DMS53 treated with DMSO at 0.1 percent for 48 hours (cell line): ENCODE measurements around the gene ACOT11.

Source experiments
- DNase-seq: peaks from one replicate; lab custom pipeline; 2025; ENCODE audit not compliant: unreplicated experiment; lab: John Stamatoyannopoulos, UW

The ACOT11 gene

DNA sequence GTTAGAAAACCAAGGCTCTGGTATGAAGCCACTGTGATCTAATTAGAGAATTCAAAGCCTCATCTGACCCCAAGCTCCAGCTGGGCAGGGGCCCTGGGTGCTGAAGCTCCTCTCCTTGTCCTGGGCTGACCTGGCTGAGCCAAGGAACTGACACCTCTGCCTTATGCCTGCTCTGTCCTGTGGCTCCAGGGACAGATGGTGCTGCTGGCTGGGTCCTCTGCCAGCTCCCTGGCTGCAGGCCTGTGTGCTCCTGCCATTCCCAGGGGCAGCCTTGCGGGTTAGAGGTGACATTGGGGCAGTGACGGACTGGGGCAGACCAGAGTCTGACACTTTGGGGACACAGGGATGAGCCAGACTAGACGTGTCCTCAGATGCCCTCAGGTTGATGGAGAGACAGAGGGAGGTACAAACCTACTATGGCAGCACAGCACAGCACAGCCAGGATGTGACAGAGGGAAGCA, 11.8 kb downstream of the ACOT11 start:
- DNase-seq, result no peak

DNA sequence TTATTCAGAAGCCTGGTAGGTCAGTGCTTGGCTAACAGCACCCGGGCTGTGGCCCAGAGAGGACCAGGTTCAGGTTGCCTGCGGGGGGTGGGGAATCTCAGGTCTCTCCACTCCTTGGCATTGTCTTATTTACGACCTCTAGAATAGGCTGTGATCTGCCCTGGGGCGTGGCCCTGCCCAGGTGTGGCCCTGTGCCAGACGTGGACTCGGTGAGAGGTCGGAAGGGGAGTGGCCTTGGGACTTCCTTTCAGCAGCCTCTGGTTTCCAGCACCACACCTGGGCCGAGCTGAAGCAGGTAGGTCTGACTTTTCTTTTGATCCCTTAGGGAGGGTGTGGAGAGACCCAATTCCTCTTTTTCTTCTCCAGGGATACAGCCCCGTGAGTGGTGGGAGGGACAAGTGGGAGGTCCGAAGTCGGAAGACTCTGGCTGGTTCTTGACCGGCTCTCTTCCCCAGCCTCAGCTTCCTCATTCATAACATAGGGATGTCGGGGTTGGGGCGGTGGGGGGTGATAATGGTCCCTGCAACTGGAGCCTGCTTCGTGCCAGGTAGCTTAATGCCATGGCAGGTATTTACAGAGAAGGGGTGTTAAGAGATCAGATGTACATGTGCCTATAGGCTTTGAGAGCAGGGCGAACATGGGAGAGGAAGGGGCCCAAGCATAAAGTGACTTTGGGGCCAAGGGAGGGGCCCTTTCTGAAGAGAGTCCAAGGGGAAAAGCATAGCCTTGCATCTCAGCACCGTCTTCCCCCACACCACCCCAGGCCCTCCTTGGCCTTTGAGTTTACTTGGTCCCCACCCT, 16.5 kb downstream of the ACOT11 start:
- peak; percentile 85 for DNase-seq

DNA sequence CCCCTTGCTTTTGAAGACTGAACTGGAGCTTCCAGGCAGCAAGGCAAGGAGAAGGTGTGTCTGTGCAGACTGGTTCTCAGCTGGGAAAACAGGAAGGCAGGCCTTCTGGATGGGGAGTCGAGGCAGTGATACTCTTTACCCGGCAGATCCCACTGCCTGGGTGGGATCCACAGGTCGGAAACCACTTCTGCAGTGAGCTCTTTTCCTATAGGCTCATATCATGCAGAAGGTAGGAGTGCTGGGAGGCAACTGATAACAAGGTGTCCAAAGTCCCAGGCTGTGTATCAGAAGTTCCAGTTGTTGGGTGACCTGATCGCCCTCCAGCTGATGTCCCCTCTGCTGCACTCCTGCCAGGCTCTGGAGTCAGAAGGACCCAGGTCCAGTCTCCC, 17.1 kb downstream of the ACOT11 start:
- no peak for DNase-seq

DNA sequence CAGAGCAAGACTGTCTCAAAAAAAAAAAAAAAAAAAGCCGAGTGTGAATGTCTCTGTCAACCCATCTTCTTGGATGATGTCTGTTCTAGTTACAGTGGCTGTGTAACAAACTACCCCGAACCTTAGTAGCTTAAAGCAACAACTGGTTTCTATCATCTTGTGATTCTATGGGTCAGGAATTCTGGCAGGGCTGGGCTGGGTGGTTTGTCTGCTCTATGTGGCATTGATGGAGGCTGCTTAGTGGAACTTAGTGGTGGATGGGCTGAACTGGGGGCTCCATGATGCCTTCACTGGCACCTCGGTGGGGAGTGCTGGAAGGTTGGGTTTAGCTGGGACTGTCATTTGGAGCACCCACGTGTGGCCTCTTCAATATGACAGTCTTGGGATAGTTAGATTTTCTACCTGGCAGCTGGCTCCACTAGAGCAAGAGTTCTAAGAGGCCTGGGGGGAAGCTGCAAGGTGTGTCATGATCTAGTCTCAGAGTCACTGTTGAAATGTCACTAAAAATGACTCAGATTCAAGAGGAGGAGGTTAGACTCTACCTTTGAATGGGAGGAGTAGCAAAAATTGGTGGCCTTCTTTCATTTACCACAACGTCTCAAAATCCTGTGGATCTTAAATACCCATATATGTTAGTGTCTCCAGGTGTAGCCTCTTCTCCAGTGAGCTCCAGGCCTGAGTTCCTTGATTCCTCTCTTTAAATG, 18.6 kb downstream of the ACOT11 start:
- no peak for DNase-seq

- no peak for DNase-seq
Measured at GRCh38 chr1:54567961-54568360, 19.9 kb downstream of the ACOT11 start.

GRCh38 chr1:54569339-54569738, 21.3 kb downstream of the ACOT11 start:
- DNase-seq, result no peak

GRCh38 chr1:54570161-54570560, 22.1 kb downstream of the ACOT11 start:
- no peak for DNase-seq

- DNase-seq, result no peak
Measured at GRCh38 chr1:54571326-54571725, 23.3 kb downstream of the ACOT11 start.

- no peak for DNase-seq
Measured at GRCh38 chr1:54571803-54572541, 23.9 kb downstream of the ACOT11 start.

DNA sequence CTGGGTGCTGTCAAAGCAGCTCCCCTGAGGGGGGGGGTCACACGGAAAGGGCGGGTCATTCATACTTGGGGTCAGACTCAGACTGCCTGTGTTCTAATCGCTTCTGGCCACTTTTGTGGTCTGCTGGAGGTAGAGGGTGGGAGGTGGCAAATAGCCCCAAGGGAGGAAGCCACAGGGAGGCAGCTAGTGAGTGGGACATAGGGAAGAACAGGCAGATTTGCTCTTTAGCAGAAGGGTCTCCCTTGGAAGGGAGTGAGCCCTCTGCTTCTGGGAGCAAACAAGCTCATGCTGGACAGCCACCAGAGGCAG, 24.5 kb downstream of the ACOT11 start:
- DNase-seq, result no peak

DNA sequence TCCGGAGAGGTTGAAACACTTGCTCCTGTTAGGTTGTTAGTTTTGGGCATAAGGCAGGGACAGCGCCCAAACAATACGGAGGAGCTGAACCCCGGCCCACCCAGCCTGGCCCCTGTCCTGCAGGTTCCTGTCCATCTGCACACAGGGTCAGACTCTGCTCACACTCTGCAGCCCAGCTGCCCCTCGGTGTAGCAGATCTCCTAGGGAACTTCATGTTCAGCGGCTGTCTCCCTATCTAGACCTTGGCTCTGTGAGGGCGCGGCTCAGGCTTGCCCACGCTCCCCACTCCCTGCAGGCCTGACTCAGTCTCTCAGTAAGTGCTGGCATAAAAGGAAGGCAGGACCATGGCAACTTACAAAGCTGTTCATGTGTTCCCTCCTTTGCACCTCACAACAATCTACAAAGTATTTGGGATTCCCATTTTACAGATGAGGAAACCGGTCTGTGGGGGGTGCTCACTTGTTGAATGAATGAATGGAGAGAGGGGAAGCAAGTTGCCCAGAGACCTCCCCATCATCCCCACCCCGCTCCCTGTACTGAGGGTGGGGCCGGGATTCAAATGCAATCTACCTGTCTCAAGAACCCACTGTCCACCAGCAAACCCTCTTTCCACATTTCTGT, 26.2 kb downstream of the ACOT11 start:
- no peak for DNase-seq

DNA sequence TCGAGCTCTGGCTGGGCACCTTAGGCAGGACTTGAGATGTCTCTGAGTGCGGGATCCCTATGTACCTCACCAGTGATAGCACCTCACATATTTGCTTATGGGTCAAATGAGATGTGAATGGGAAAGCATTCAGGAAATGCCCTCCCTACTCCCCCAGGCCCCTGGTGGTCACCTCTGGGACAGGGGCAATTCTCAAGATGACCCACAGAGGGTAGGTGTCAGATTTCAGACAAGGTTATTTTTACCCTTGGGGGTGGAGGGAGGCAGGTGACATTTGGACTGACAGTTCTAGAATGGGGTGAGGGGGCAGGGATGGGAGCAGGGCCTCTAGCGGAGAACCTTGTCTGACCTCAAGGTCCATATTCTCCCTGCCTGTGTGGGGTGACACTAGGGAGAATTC, 27.1 kb downstream of the ACOT11 start:
- no peak for DNase-seq

GRCh38 chr1:54575605-54576290, 27.7 kb downstream of the ACOT11 start:
- no peak for DNase-seq

DNA sequence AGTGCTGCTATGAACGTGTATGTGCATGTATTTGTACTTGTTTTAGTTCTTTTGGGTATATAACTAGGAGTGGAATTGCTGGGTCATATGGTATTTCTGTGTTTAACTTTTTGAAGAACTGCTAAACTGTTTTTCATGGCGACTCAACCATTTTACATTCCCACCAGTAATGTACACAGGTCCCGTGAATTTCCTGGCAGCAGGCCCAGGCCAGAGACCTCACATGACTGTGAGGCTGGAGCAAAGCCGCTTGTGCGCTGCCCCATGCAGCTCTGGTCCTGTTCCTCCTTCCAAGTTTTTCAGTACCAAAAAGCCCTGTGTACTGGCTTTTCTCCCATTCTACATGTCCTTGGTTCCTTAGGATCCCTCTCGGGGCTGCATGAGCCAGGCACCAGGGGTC, 29.6 kb downstream of the ACOT11 start:
- DNase-seq, result no peak

GRCh38 chr1:54579337-54579781, 31.3 kb downstream of the ACOT11 start:
- DNase-seq, result no peak

- DNase-seq, result no peak
Measured at GRCh38 chr1:54580856-54581550, 33.0 kb downstream of the ACOT11 start.

- no peak for DNase-seq
Measured at GRCh38 chr1:54581621-54582035, 33.6 kb downstream of the ACOT11 start.

DNA sequence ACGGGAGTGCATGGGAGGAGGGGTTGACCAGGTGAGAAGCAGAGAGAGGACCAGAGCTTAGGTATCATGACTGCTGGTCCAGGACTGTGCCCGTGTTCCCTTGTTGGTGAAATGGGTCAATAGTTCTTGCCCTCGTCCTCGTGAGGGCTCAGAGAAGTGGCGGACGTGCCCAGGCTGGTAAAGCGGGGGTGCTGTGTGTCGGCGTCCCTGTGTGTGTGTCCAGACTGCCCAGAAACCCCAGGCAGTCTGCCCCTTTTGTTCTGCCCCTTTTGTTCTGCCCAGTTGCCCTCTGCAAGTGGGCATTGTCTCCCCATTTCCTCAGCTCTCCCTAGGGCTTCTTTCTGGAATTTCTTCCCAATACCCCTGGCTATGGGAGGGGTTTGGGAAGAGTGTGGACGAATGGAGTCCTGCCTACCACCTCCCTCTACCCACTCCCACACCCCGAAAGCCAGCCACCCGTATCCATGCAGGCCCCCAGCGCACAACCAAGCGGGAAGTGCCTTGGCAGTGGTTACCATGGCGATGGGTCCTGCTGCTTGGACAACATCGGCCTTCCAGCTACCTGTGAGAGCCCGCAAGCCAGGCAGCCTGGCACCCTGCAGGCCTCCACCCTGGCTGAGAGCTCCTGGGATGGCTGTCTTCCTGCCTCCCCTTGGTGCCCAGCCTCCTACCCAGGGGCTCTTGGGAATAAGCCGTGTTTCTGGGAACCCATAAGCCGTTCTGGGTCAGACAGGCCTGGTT, 34.7 kb downstream of the ACOT11 start:
- no peak for DNase-seq

GRCh38 chr1:54583307-54583686, 35.3 kb downstream of the ACOT11 start:
- DNase-seq, result no peak

DNA sequence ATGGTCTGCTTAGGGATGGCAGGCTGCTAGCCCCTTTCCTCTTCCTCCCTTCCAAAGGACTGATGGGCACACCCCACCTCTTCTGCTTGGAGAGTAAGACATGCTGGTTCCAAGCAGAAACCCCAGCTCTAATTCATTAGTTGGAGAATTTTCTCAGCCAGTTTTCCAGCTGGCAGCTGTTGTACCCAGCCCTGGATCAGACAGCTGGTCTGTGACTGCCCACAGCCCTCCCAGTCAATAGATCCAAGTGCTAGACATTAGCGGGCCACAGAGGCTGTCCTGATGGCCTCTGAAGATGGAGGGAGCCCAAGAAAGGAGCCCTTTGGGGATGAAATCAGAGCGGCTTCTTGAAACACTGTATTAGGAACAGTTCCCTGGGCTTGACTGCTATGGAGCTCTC, 35.8 kb downstream of the ACOT11 start:
- no peak for DNase-seq
